Right renal cortex interstitium (tissue), 3 donors: Measurements from ENCODE around the gene PGAM5. TPM values are rescaled to one million over a fixed set of nuclear protein-coding genes. Genes with fewer than 3 reads are reported as not detected.

Experiments
- DNase-seq, 3 donors: peaks; one replicate each; pipeline ENCODE4 v3.0.0-alpha.2; 2013; ENCODE audit warnings: low read depth in 3 of 3, low spot score in 2 of 3
- polyA plus RNA-seq, 3 donors: library from polyadenylated mRNA; unstranded; fragments of 120-200 nt; gene quantifications; one replicate each; pipeline ENCODE4 v1.2.1, GENCODE V29; 2013; ENCODE audit not compliant: insufficient read length in 3 of 3

Gene PGAM5
- 10 to 100 TPM; 17.0 to 20.5 (median 20.1) TPM for polyA plus RNA-seq

DNA sequence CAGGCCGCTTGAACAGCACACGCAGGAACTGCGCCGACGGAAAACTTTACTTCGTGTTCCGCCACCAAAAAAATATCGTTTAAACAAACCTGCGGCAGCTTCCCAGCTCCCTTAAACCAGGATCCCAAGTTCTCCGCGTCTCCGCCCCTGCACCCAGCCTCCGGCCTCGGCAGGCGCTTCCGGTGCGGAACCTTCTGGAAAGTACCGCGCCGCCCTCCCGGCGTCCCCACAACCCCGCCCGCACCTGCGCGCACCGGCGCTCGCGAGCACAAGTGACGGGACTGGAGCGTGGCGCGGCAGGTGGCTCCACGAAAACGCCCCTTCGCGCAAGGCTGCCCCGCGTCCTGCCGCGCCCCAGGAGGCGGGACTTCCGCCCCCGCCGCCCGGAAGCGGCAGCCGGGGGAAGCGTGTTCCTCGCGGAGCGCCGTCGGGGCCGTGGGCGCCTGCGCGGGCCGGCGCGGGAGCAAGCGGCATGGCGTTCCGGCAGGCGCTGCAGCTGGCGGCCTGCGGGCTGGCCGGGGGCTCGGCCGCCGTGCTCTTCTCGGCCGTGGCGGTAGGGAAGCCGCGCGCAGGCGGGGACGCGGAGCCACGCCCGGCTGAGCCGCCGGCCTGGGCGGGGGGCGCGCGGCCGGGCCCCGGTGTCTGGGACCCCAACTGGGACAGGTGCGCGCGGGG lies at the start of gene PGAM5:
Gene PGAM5, plus strand, starts transcription at position 438 of the 675 bp plus-strand sequence. Its CDS starts 35 bp downstream, at position 473.
- peak; percentile 29 to 72 (median 65) for DNase-seq

DNA sequence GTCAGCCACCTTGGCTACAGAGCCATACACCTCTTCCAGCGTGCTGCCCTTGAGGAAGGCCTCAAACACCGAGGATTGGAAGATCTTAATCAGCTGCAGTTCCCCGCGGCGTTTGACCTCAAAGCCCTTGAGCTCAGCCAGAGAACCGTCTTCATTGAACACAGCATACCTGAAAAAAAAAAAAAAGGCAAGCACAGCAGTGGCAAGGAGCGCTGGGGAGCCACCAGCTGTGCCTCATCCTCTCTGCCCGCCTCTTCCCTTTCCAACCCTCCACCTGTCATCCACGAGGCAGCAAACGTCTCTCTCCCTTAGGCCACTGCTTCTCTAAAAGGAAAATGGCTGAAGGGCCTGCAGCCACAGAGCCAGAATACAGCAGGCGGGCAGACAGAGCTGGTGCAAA lies 49.6 kb upstream of the PGAM5 start:
- DNase-seq: no peak

DNA sequence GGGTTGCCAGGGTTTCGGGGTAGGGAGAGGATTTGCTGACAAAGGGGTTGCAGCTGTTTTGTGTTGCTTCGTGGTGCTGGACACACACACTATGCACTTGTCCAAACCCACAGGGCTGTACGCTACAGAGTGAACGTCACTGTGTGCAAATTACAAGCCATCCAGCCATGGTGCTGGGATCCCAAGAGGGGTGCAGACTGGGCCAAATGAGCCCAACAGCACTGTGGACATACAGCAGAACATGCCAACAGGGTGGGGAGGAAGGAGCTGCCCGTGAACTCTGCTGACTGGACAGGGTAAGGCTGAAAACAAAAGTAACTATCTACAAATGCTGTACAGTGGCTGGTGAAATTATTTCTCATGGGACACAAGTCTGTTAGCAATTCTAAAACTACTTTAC lies 48.7 kb upstream of the PGAM5 start:
- no peak for DNase-seq

DNA sequence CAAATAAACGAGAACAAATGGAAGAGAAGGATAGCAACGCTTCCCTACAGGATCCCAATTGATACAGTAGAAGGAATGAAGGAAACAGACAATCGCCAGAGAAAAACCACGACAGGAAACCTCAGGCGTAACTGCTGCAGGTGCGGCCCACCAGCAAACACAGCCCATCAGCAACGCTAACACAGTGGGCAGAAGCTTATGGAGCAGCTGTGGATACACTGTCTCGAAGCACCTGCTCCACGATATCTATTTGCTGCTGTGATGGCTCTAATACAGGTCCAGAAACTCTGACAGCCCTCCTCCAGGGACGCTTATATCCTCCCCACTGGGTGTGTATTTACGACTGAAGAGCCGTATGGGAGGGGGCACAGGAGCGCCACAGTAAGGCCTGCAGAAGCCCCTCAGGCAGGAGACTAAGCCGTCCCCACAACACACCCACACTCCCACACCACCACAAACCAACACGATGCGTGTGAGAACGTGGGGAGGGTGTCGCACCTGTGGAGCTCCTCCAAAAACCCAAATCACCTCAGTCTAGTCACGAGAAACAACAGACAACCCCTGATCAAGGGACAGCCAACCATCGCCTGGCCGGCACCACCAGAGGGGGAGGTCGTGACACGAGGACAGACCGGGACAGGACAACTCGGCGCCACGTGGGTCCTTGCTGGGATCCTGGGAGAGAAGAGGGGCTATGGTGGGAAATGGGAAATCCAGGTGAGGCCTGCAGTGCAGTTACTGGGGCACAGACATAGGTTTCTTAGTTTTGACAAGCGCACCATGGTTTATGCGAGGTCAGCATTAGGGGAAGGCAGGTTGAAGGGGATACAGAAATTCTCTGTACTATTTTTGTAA lies 47.5 kb upstream of the PGAM5 start:
- no peak for DNase-seq

DNA sequence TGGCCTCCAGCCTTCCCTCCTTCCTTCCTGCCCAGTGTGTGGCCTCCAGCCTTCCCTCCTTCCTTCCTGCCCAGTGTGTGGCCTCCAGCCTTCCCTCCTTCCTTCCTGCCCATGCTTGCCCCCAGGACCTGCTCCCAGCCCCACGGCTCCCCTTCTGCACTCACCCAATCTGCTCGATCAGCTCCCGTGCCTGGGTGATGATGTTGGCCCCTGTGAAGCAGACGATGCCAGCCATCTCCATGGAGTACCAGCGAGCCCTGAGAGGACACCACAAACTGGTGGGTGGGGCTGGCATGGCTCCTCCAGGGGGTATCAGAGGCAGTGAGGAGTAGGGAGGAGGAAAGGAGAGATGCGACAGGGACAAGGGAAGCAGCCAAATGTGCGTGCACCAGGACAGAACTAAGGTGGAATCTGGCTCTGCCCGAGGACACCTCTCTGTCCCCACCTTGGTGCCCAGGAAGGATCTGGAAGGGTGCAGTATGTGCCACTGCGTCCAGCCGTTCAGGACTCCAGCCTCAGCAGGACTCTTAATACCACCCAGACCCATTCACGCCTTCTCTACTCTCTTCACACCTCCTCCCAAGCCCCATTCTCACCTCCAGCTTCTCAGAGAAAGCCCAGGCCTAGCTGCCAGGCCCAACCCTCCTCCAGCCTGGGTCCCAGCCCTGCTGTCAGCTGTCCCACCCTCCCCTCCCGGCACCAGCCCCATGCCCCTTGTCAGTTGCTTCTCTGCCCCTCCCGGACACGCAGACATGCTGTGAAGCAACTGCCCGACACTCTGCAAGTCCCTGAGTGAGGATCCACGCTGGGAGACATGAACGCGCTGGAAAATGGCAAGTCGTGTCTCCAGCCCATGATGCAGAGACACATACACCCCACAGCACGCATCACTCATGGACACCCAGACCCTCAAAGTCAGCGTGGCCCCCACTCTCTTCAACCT lies 46.2 kb upstream of the PGAM5 start:
- no peak for DNase-seq

DNA sequence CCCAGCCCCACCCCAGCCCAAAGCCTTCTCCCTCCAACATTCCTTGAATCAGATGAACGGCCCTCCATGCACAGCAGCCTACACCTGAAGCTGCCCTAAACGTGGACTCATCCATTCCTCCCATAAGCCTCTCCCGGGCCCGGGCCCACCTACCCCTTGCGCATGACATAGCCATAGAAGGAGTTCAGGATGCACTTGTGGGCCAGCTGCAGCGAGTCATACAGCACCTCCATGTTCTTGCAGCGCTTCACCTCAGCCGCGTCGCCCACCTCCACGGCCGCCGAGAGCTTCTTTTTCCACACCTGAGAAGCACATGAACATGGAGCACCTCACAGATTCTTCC lies 45.5 kb upstream of the PGAM5 start:
- DNase-seq: no peak

DNA sequence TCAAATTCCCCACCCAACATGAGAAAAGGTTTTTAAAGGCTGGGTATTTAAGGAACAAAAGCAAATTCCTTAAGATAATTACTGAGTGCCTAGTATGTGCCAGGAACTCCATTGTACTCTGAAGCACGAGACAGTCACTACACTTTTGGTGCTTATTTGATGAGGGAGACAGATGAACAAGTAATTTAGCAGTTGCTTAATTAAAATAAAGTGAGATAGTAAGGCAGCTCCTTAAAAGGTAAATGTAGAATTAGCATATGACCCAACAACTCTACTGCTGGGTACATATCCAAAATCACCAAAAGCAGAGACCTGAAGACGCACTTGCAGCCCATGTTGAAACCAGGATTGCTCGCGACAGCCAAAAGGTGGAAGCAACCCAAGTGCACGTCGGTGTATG lies 44.8 kb upstream of the PGAM5 start:
- no peak for DNase-seq

DNA sequence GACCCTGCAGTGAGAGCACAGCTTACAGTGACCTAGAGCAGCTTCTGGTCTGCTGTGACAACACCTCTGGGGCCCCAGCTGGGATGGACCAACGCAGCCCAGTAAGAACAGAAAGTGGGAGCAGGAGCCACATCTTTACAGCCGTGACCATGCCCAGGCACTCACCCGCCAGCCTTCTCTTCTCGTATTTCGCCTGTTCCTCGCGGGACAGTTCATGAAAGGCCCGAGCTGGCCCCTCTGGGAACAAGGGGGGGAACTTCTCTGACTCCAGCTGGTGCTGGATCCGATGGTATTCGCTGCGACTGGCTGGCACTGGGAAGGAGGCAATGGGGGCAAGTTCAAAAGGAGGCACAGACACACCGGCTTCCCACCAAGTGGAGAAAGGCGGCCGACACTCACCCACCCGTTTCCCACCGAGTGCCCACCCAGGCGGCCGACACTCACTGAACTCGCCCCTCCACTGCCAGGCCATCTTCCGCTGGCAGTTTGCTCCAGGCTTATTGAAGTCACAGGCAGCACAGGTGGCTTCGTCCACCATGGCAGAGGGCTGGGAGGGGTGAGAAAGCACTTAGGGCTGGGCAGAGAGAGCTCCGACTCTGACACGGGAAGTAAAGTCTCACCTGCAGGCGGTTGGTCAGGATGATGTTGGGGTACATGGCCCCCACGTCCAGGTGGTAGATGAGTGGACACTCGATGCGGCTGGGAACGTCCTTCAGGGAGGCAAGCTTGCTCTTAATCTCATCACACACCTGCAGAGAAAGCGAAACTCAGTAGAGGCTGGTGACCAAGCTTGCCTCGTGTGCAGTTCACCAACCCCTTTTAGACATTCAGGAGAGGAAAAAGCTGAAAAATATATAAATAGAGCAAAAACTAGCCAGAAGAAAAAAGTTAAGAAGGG lies 42.2 kb upstream of the PGAM5 start:
- no peak for DNase-seq

DNA sequence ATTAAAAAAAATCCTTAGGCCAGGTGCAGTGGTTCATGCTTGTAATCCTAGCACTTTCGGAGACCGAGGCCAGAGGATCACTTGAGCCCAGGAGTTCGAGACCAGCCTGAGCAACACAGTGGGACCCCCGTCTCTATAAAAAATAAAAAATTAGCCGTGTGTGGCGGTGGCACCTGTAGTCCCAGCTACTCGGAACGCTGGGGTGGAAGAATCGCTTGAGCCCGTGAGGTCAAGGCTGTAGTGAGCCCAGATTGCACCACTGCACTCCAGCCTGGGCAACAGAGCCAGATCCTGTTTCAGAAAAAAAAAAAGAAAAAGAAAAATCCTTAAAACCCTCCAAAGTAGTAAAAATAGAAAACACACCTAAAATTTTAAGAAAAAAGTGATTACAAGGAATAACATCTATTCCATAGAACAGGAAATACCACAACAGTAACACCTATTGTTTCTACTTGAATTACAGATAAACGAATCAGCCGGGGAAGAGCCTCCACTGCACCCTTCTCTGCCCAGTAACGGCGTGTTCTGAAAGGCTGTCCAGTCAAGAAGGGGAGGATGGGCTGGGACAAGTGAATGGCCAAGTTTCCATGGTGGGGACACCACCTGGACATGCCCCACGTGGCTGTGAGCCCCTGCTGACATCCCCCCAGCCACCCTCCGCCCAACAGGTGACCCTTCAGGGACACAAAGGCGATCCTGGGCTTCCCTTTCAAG lies 41.3 kb upstream of the PGAM5 start:
- no peak for DNase-seq

DNA sequence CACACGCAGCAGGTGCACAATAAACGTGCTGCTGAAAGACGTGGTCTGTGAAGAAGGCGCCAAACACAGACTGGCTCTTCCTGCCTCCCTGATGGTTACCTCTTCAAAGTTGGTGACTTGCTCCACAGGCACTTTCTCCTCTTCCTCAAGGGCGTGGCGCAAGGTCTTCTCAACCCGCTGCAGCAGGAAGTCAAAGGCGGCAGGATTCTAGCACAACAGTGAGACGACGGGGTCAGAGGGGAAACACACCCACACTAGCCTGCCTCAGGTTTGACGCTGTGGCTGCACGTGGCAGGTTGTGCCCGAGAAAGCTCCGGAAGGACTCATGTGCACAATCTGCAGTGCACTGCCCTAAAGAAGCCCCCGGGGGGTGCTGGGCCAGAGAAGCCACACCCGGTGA lies 38.5 kb upstream of the PGAM5 start:
- DNase-seq: no peak

DNA sequence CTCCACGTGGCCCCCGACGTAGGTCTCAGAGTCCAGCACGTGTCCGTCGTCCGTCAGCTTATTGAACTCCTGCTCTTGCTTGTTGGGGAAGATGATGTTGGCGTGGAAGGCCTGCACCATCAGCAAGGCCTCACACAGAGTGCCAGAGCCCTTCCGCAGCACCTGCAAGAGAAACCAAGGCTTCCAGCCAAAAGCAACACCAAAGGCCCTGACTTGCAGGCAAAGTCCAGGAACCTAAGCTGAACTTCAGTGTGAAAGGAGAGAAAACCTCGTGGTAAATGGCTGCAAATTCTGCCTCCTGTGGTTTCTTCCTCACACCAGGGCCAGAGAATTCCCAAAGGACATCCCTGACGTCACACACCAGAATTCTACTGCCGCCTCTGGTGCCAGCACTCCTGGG lies 38.0 kb upstream of the PGAM5 start:
- DNase-seq: no peak

DNA sequence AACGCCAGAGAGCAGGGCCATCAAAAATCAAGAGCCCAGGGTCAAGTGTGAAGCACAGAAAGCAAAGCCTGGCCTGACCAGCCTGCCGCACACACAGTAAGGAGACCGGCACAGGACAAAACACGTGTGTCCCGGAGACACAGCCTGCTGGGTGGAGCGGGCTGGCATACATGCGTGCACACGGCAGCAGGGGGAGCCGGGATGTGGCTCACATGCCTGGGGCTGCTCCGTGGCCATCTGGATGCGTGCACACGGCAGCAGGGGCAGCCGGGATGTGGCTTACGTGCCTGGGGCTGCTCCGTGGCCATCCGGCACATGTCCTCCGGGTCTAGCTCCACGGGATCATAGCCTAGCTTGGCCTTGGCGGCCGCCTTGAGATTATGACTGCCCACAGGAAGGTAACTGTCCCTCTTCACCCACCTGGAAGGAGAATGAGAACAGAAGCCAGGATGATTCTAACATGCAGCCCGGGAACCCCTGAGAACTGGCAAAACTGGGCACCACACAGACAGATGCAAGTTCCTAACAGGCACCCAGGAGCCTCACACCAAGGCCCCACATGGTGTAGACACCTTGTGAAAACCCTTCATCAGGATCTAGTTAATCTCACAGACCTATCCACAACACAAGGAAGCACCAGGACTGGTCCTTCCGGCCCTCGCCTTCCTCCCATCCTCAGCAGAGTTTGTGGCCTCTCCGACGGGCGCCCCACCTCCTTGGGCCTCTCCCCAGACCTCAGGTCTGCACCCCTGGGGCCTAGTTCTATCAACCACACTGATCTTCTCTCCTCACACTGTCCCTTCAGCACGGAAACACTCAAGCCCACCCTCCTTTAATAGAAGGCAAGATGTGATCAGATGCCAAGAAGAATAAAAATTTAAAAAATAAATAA lies 37.1 kb upstream of the PGAM5 start:
- no peak for DNase-seq

DNA sequence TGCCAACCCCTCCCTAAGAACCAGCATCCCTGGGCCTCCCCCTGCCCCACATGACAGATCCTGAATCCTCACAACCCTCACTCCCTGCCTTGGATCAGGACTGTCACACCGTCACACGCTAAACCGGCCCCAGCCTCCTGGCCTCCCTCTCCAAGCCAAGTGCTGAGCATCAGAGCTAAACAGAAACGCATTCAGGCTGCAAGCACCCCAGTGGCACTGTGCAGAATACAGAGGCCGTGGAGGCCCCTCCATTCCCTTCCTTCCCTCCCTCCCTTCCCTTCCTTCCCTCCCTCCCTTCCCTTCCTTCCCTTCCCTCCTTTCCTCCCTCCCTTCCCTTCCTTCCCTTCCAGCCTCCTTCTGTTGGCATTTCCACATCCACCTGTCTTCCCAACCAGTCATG lies 36.1 kb upstream of the PGAM5 start:
- DNase-seq: no peak

DNA sequence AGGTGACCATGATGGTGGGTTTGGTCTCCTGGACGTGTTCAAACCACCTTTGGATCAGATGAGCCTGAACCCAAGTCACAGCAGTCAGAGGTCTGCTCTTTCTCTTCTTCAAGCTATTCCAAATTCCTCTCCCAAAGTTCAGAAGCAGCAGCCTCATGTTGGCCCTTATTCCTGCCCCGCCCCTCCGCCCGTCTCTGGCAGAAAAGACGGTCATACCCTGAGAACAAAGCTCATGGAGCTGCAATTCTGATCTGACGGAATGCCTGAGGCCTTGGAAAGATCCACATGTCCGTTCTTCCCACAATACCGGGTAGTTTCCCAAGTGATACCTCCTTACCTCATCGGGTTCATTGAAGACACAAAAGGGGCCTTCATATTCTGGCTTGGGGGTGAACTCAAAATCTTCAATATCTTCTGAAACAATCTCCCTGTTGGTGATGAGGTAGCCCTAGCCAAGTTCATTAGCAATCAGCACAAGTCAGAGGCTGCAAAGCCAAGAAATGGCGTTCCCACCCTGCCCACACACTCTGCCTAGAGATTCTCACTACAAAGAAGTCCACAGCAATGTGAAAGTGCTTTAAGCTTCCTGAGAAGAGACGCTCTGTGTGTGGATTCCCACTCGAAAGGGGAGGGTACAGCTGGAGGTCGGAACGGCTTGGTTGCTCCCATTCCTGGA lies 34.7 kb upstream of the PGAM5 start:
- no peak for DNase-seq

DNA sequence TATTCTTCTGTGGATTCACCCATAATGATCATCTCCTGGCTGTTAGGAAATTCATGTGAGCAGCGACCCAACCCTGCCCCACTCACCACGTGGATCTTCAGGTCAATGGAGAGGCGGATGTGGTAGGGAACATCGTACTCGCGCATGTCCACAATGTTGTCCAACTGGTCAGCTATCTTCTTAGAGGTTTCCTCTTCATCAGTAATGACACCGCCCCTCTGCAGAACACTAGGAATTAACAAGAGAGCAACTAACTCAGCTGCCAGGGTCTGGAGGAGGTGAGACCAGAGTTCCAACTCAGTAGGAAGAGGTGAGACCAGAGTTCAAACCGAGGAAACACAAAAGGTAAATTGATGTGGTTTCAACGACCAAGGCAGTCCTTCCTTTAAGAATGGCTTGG lies 33.1 kb upstream of the PGAM5 start:
- DNase-seq: no peak

DNA sequence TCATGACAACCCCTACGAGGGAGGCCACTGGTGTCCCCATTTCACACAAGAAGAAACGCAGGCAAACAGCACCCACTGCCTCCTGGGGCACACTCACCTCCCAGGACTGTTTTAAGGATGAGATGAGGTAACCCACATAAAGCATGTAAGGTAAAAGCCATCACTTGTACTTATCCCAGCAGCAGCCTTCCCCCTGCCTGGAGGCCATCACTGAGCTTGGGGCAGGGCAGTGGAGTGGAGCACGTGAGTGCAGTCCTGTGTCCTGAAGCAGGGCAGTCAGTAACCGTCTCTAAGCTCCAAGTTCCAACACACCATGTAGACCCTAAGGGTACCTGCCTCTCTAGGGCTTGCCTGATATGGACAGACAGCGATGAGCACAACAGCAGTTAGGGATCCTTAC lies 25.2 kb upstream of the PGAM5 start:
- no peak for DNase-seq

DNA sequence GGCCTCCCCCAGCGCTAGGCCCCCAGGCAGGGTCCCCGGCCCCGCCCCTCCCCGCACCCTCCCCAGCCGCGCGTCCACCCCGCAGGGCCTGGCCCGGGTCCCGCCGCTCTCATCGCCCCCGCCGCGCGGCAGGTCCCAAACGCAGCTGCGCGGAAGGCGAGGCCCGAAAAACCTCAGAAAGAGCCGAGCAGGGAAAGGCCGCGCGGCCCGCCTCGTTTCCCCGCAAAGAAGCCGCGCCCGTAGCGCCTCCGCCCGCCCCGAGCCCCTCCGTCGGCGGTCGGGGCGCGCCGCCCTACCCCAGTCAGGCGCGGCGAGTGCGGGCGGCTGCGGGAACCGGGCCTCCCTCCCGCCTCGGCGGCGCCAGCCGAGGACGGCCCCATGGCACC lies 23.8 kb upstream of the PGAM5 start:
- no peak for DNase-seq
